OCI-LY1 (cell line): Measurements from ENCODE around the gene CLDN9.

Experiments
- H2AFZ ChIP-seq: fragments of 200-600 bp; sonication (generic), shearing (Covaris generic); 2 replicates; pipeline ENCODE4 v1.6.0; 2014; ENCODE audit warnings: antibody characterized with exemption, mild to moderate bottlenecking, low read length
- H3F3A ChIP-seq: fragments of 200-600 bp; sonication (generic), shearing (Covaris generic); 2 replicates; pipeline ENCODE4 v1.6.0; 2014; ENCODE audit warnings: mild to moderate bottlenecking, antibody characterized with exemption, low read length, moderate library complexity; ENCODE audit not compliant: insufficient read depth
- H3K27ac ChIP-seq: fragments of 200-600 bp; sonication (generic); 2 replicates; pipeline ENCODE4 v1.5.1; 2014; ENCODE audit warnings: low read length, mixed run types, mild to moderate bottlenecking, low read depth; ENCODE audit not compliant: poor library complexity, severe bottlenecking
- H3K27me3 ChIP-seq: fragments of 200-600 bp; sonication (generic); 2 replicates; pipeline ENCODE4 v1.6.0; 2014; ENCODE audit warnings: antibody characterized with exemption, mild to moderate bottlenecking, low read length, moderate library complexity; ENCODE audit not compliant: insufficient read depth
- H3K36me3 ChIP-seq: fragments of 200-600 bp; sonication (generic); 2 replicates; pipeline ENCODE4 v1.6.1; 2014; ENCODE audit warnings: mild to moderate bottlenecking, antibody characterized with exemption, low read length, moderate library complexity, mixed read lengths; ENCODE audit not compliant: insufficient read depth
- H3K4me1 ChIP-seq: fragments of 200-600 bp; sonication (generic); 2 replicates; pipeline ENCODE4 v1.5.1; 2014; ENCODE audit warnings: mild to moderate bottlenecking, low read length, moderate library complexity; ENCODE audit not compliant: insufficient read depth, severe bottlenecking
- H3K4me2 ChIP-seq: fragments of 200-600 bp; sonication (generic), shearing (Covaris generic); 2 replicates; pipeline ENCODE4 v1.6.1; 2014; ENCODE audit warnings: low read length
- H3K4me3 ChIP-seq: fragments of 200-600 bp; sonication (generic); 2 replicates; pipeline ENCODE4 v1.5.1; 2014; ENCODE audit warnings: low read length, low read depth, mild to moderate bottlenecking, mixed read lengths; ENCODE audit not compliant: poor library complexity, severe bottlenecking
- H3K79me2 ChIP-seq: fragments of 200-600 bp; shearing (Covaris generic); 2 replicates; pipeline ENCODE4 v1.6.1; 2016; ENCODE audit warnings: mixed run types, low read length, mixed read lengths; ENCODE audit not compliant: insufficient read depth
- H3K9ac ChIP-seq: fragments of 200-600 bp; sonication (generic), shearing (Covaris generic); 2 replicates; pipeline ENCODE4 v1.6.1; 2014; ENCODE audit warnings: mild to moderate bottlenecking, low read length, mixed read lengths
- H3K9me2 ChIP-seq: fragments of 200-600 bp; sonication (generic), shearing (Covaris generic); 2 replicates; pipeline ENCODE4 v1.6.1; 2014; ENCODE audit warnings: low read depth, mild to moderate bottlenecking, low read length, mixed read lengths
- H3K9me3 ChIP-seq: fragments of 200-600 bp; shearing (Covaris generic); 2 replicates; pipeline ENCODE4 v1.6.1; 2014; ENCODE audit warnings: low read length, mixed read lengths
- H4K20me1 ChIP-seq: fragments of 200-600 bp; sonication (generic), shearing (Covaris generic); 2 replicates; pipeline ENCODE4 v1.6.0; 2016; ENCODE audit warnings: mild to moderate bottlenecking, low read length; ENCODE audit not compliant: insufficient read depth
- CTCF ChIP-seq: fragments of 200-600 bp; sonication (generic), shearing (Covaris generic); IDR thresholded peaks from 2 replicates; pipeline ENCODE4 v1.5.1; 2017; ENCODE audit warnings: mild to moderate bottlenecking, antibody characterized with exemption, low read length, moderate library complexity, mixed read lengths
- EZH2 ChIP-seq: fragments of 200-600 bp; sonication (generic), shearing (Covaris generic); IDR thresholded peaks from 2 replicates; pipeline ENCODE4 v1.8.0; 2017; ENCODE audit warnings: borderline replicate concordance, mixed run types, mild to moderate bottlenecking, antibody characterized with exemption, low read length, moderate library complexity, mixed read lengths

CLDN9 gene

GRCh38 chr16:3027489-3027795, 14.7 kb downstream of the CLDN9 start:
- TF ChIP-seq EZH2 (no peak), CTCF (no peak)
- no peaks in the 10 kb centered on the region for H3F3A ChIP-seq
- H3K36me3 ChIP-seq = peaks cover 11% of the 10 kb centered on the region
- no peak overlapping the region for H3K9ac ChIP-seq
- H3K27ac ChIP-seq = no peak overlapping the region
- H2AFZ ChIP-seq = no peak overlapping the region
- H3K4me2 ChIP-seq = no peak overlapping the region
- H3K9me2 ChIP-seq = no peaks in the 10 kb centered on the region
- no peak overlapping the region for H3K4me3 ChIP-seq
- H3K9me3 ChIP-seq = no peaks in the 10 kb centered on the region
- H3K79me2 ChIP-seq = no peaks in the 10 kb centered on the region
- peaks cover 17% of the 10 kb centered on the region for H3K4me1 ChIP-seq
- H4K20me1 ChIP-seq = no peaks in the 10 kb centered on the region
- peaks cover 9% of the 10 kb centered on the region for H3K27me3 ChIP-seq

- no peak overlapping the region for H2AFZ ChIP-seq
- H3K36me3 ChIP-seq = peaks cover 11% of the 10 kb centered on the region
- peak overlapping the region; percentile 26 for H3K4me3 ChIP-seq
- no peak overlapping the region for H3K9ac ChIP-seq
- peak overlapping the region; percentile 52 for H3K4me2 ChIP-seq
- no peaks in the 10 kb centered on the region for H3F3A ChIP-seq
- no peak overlapping the region for H3K27ac ChIP-seq
- no peaks in the 10 kb centered on the region for H3K9me2 ChIP-seq
- no peaks in the 10 kb centered on the region for H3K9me3 ChIP-seq
- no peaks in the 10 kb centered on the region for H4K20me1 ChIP-seq
- H3K4me1 ChIP-seq = peaks cover 10% of the 10 kb centered on the region
- TF ChIP-seq CTCF = peak; percentile 66
- TF ChIP-seq EZH2 = no peak
- H3K27me3 ChIP-seq = peaks cover 12% of the 10 kb centered on the region
- H3K79me2 ChIP-seq = no peaks in the 10 kb centered on the region
Observed at GRCh38 chr16:3027983-3028715, 15.4 kb downstream of the CLDN9 start.

GRCh38 chr16:3028716-3029319, 16.1 kb downstream of the CLDN9 start:
- Histone ChIP-seq H3K4me2 (no peak overlapping the region), H3K9me3 (no peaks in the 10 kb centered on the region), H3K4me1 (peaks cover 4% of the 10 kb centered on the region), H3K9ac (no peak overlapping the region), H3K4me3 (no peak overlapping the region), H3K27me3 (peaks cover 12% of the 10 kb centered on the region), H2AFZ (no peak overlapping the region), H3K36me3 (peaks cover 11% of the 10 kb centered on the region), H3K27ac (no peak overlapping the region), H3K79me2 (no peaks in the 10 kb centered on the region), H4K20me1 (no peaks in the 10 kb centered on the region), H3K9me2 (no peaks in the 10 kb centered on the region), H3F3A (no peaks in the 10 kb centered on the region)
- TF ChIP-seq EZH2 = no peak
